Measurements from ENCODE around the gene TRIM59.

TRIM59 gene

GRCh38 chr3:160449636-160450598, at the start of gene TRIM59:
TRIM59 (minus strand) TSS chr3:160449786; CDS start chr3:160439183, 10,603 bp downstream.
- peak; percentile 98 for DNase-seq (ENCODE audit: low read depth)

GRCh38 chr3:160498202-160498601, 48.6 kb upstream of the TRIM59 start:
- DNase-seq (ENCODE audit: low read depth) = no peak

GRCh38 chr3:160490166-160490565, 40.6 kb upstream of the TRIM59 start:
- DNase-seq (ENCODE audit: low read depth) = no peak

GRCh38 chr3:160486459-160486869, 36.9 kb upstream of the TRIM59 start:
- DNase-seq (ENCODE audit: low read depth) = peak; percentile 77

- no peak for DNase-seq (ENCODE audit: low read depth)
Measured at GRCh38 chr3:160482796-160483195, 33.2 kb upstream of the TRIM59 start.

- no peak for DNase-seq (ENCODE audit: low read depth)
Measured at GRCh38 chr3:160481856-160482255, 32.3 kb upstream of the TRIM59 start.

- peak; percentile 64 for DNase-seq (ENCODE audit: low read depth)
Measured at GRCh38 chr3:160480931-160481330, 31.3 kb upstream of the TRIM59 start.

- no peak for DNase-seq (ENCODE audit: low read depth)
Measured at GRCh38 chr3:160479376-160479775, 29.8 kb upstream of the TRIM59 start.

GRCh38 chr3:160478338-160478737, 28.8 kb upstream of the TRIM59 start:
- DNase-seq (ENCODE audit: low read depth) = peak; percentile 53

GRCh38 chr3:160477750-160478149, 28.2 kb upstream of the TRIM59 start:
- DNase-seq (ENCODE audit: low read depth) = no peak

GRCh38 chr3:160475884-160476283, 26.3 kb upstream of the TRIM59 start:
- DNase-seq (ENCODE audit: low read depth) = peak; percentile 43

- DNase-seq (ENCODE audit: low read depth) = no peak
Measured at GRCh38 chr3:160475153-160475552, 25.6 kb upstream of the TRIM59 start.

- DNase-seq (ENCODE audit: low read depth) = peak; percentile 30
Measured at GRCh38 chr3:160474416-160474838, 24.8 kb upstream of the TRIM59 start.

GRCh38 chr3:160473978-160474377, 24.4 kb upstream of the TRIM59 start:
- DNase-seq (ENCODE audit: low read depth) = peak; percentile 90

GRCh38 chr3:160473221-160473620, 23.6 kb upstream of the TRIM59 start:
- DNase-seq (ENCODE audit: low read depth) = peak; percentile 80

GRCh38 chr3:160472344-160472743, 22.8 kb upstream of the TRIM59 start:
- DNase-seq (ENCODE audit: low read depth) = peak; percentile 41

- DNase-seq (ENCODE audit: low read depth) = no peak
Measured at GRCh38 chr3:160471892-160472291, 22.3 kb upstream of the TRIM59 start.

GRCh38 chr3:160470181-160470580, 20.6 kb upstream of the TRIM59 start:
- no peak for DNase-seq (ENCODE audit: low read depth)

- DNase-seq (ENCODE audit: low read depth) = no peak
Measured at GRCh38 chr3:160464971-160465370, 15.4 kb upstream of the TRIM59 start.

- no peak for DNase-seq (ENCODE audit: low read depth)
Measured at GRCh38 chr3:160464321-160464720, 14.7 kb upstream of the TRIM59 start.

- DNase-seq (ENCODE audit: low read depth) = no peak
Measured at GRCh38 chr3:160460033-160460432, 10.4 kb upstream of the TRIM59 start.

GRCh38 chr3:160459450-160459970, 9.9 kb upstream of the TRIM59 start:
- DNase-seq (ENCODE audit: low read depth) = no peak

GRCh38 chr3:160458151-160458550, 8.6 kb upstream of the TRIM59 start:
- DNase-seq (ENCODE audit: low read depth) = no peak

Measured in ELR (cell line).